HG03558 (cell line): ENCODE results near the gene SNRNP35.
"Not testable (repeated sequence)": the region's sequence is repeated elsewhere in the genome, so short reads cannot be mapped to it uniquely, and the experiment has no call there.

Experiments
- ATAC-seq: cut with Tn5 transposase; IDR thresholded peaks from one replicate; pipeline ENCODE4 v1.9.1; 2021; ENCODE audit warnings: moderate number of reproducible peaks; ENCODE audit not compliant: unreplicated experiment; ENCODE audit errors: extremely low read depth

SNRNP35 gene

GRCh38 chr12:123485756-123486155 is 27.8 kb downstream of the SNRNP35 start:
- no peak for ATAC-seq

GRCh38 chr12:123487428-123487827 is 29.5 kb downstream of the SNRNP35 start:
- no peak for ATAC-seq

GRCh38 chr12:123488539-123489230 is 30.7 kb downstream of the SNRNP35 start:
- no peak for ATAC-seq

- ATAC-seq = no peak
Measured at GRCh38 chr12:123489580-123489979, 31.6 kb downstream of the SNRNP35 start.

- ATAC-seq = no peak
Measured at GRCh38 chr12:123490089-123490488, 32.1 kb downstream of the SNRNP35 start.

GRCh38 chr12:123491056-123491455 is 33.1 kb downstream of the SNRNP35 start:
- ATAC-seq = no peak

- ATAC-seq = no peak
Measured at GRCh38 chr12:123491481-123491880, 33.5 kb downstream of the SNRNP35 start.

- not testable (repeated sequence) for ATAC-seq
Measured at GRCh38 chr12:123492339-123493039, 34.5 kb downstream of the SNRNP35 start.

GRCh38 chr12:123494124-123494851 is 36.3 kb downstream of the SNRNP35 start:
- no peak for ATAC-seq

- ATAC-seq = no peak
Measured at GRCh38 chr12:123497065-123497464, 39.1 kb downstream of the SNRNP35 start.

- no peak for ATAC-seq
Measured at GRCh38 chr12:123498126-123498825, 40.3 kb downstream of the SNRNP35 start.

GRCh38 chr12:123499332-123499731 is 41.4 kb downstream of the SNRNP35 start:
- ATAC-seq = no peak

GRCh38 chr12:123502163-123502704 is 44.3 kb downstream of the SNRNP35 start:
- ATAC-seq = no peak

- no peak for ATAC-seq
Measured at GRCh38 chr12:123506059-123506842, 48.3 kb downstream of the SNRNP35 start.

- no peak for ATAC-seq
Measured at GRCh38 chr12:123506843-123507236, 48.9 kb downstream of the SNRNP35 start.

- no peak for ATAC-seq
Measured at GRCh38 chr12:123512838-123513665, 55.1 kb downstream of the SNRNP35 start.

- no peak for ATAC-seq
Measured at GRCh38 chr12:123513805-123514204, 55.9 kb downstream of the SNRNP35 start.

- ATAC-seq = not testable (repeated sequence)
Measured at GRCh38 chr12:123514582-123515221, 56.8 kb downstream of the SNRNP35 start.
